GM12878 (cell line): ENCODE results near the gene SDHAF2. TPM values are rescaled to one million over a fixed set of nuclear protein-coding genes. Genes with fewer than 3 reads are reported as not detected.

Experiments
- ATAC-seq: fragments of 200-7000 bp; cut with Tn5 transposase; 3 replicates; pipeline ENCODE4 v1.9.1; 2020; ENCODE audit warnings: mild to moderate bottlenecking, moderate library complexity
- BruUV-seq: library from RNA; stranded (reverse); fragments of 400-500 nt; replicated peaks from 2 replicates; lab custom pipeline; 2021; lab: Mats Ljungman, UMichigan
- CTCF ChIA-PET: fragments of 300-600 bp; sonication (Branson Sonifier 250); formaldehyde crosslinking; extraction: SDS; loops from one replicate; lab custom pipeline; 2021; ENCODE audit warnings: inconsistent platforms; lab: Yijun Ruan, JAX
- POLR2A ChIA-PET: fragments of 350-600 bp; formaldehyde crosslinking; extraction: SDS; loops from one replicate; lab custom pipeline; 2021; ENCODE audit warnings: inconsistent platforms; lab: Charles Lee
- RAD21 ChIA-PET: fragments of 300-600 bp; sonication (Branson Sonifier 250); formaldehyde crosslinking; loops from one replicate; lab custom pipeline; 2023; ENCODE audit warnings: antibody characterized with exemption; ENCODE audit not compliant: unreplicated experiment; lab: Charles Lee
- SMC1A ChIA-PET: fragments of 300-600 bp; sonication (Branson Sonifier 250); formaldehyde crosslinking; loops from one replicate; lab custom pipeline; 2023; ENCODE audit not compliant: unreplicated experiment, uncharacterized antibody; lab: Charles Lee
- DNase-seq: peaks from one replicate; pipeline ENCODE4 v3.0.0-alpha.2; 2011; ENCODE audit warnings: low read depth, low spot score
- FAIRE-seq: peaks from 3 replicates; lab custom pipeline; 2011; peaks lifted over from hg19 to GRCh38; lab: Jason Lieb, UNC
- H2AFZ ChIP-seq: 2 replicates; pipeline ENCODE4 v1.6.0; 2011; ENCODE audit warnings: low read depth, low read length, control low read depth; ENCODE audit not compliant: control insufficient read depth
- H3K27ac ChIP-seq: 2 replicates; pipeline ENCODE4 v1.5.1; 2011; ENCODE audit warnings: control low read depth; ENCODE audit not compliant: control insufficient read depth, insufficient read depth
- H3K27me3 ChIP-seq, 2 experiments: replicated peaks in 1 of 2; 2 replicates each; pipeline versions ENCODE4 v1.6.0 to v1.6.1; 2011; ENCODE audit warnings: low read length in 1 of 2; ENCODE audit not compliant: control insufficient read depth in 2 of 2, insufficient read depth in 2 of 2
- H3K36me3 ChIP-seq, 2 experiments: 2 replicates each; pipeline ENCODE4 v1.5.1; 2011; ENCODE audit warnings: low read length in 1 of 2; ENCODE audit not compliant: control insufficient read depth in 2 of 2, insufficient read depth in 2 of 2
- H3K4me1 ChIP-seq: 2 replicates; pipeline ENCODE4 v1.6.1; 2011; ENCODE audit warnings: mild to moderate bottlenecking, low read length, moderate library complexity, mixed read lengths; ENCODE audit not compliant: control insufficient read depth, insufficient read depth
- H3K4me2 ChIP-seq: 2 replicates; pipeline ENCODE4 v1.6.0; 2011; ENCODE audit warnings: control low read depth; ENCODE audit not compliant: control insufficient read depth, insufficient read depth
- H3K4me3 ChIP-seq: fragments of 200-600 bp; sonication (generic); 2 replicates; pipeline ENCODE4 v1.5.1; 2016
- H3K79me2 ChIP-seq: 2 replicates; pipeline ENCODE4 v1.6.0; 2011; ENCODE audit warnings: low read length; ENCODE audit not compliant: control insufficient read depth, insufficient read depth
- H3K9ac ChIP-seq: 2 replicates; pipeline ENCODE4 v1.8.0; 2011; ENCODE audit warnings: low read length, control low read depth, mixed read lengths; ENCODE audit not compliant: control insufficient read depth, insufficient read depth
- H3K9me3 ChIP-seq: replicated peaks from 3 replicates; pipeline ENCODE4 v1.5.1; 2011; ENCODE audit warnings: mild to moderate bottlenecking, low read length; ENCODE audit not compliant: control insufficient read depth, insufficient read depth
- H4K20me1 ChIP-seq: 2 replicates; pipeline ENCODE4 v1.6.0; 2011; ENCODE audit not compliant: control insufficient read depth, insufficient read depth
- ASH2L ChIP-seq: fragments of 300-600, 200-600 bp; sonication (generic); IDR thresholded peaks from 2 replicates; pipeline ENCODE4 v1.6.1; 2017; ENCODE audit warnings: low read depth, mild to moderate bottlenecking, borderline replicate concordance
- CBX5 ChIP-seq: sonication (generic); IDR thresholded peaks from 2 replicates; pipeline ENCODE4 v1.6.1; 2016; ENCODE audit warnings: low read depth, moderate library complexity, mild to moderate bottlenecking, inconsistent platforms
- CREM ChIP-seq: IDR thresholded peaks from 2 replicates; pipeline ENCODE4 v1.6.1; 2014; ENCODE audit warnings: antibody characterized with exemption, low read depth
- GABPA ChIP-seq: IDR thresholded peaks from 2 replicates; pipeline ENCODE4 v1.6.1; 2014; ENCODE audit warnings: antibody characterized with exemption, low read depth, mild to moderate bottlenecking, inconsistent platforms
- HCFC1 ChIP-seq: fragments of 150-350 bp; IDR thresholded peaks from 2 replicates; pipeline ENCODE4 v1.6.1; 2014; ENCODE audit warnings: low read length
- IRF4 ChIP-seq: IDR thresholded peaks from 2 replicates; pipeline ENCODE4 v1.6.1; 2011; ENCODE audit warnings: low read depth, low read length
- KAT2A ChIP-seq: conservative IDR thresholded peaks from 2 replicates; pipeline ENCODE4 v1.6.1; 2011; ENCODE audit warnings: low read depth, low read length; ENCODE audit not compliant: control insufficient read depth
- KLF5 ChIP-seq: fragments of 450-650 bp; IDR thresholded peaks from 2 replicates; pipeline ENCODE4 v1.6.1; 2014; ENCODE audit warnings: mild to moderate bottlenecking; ENCODE audit not compliant: partially characterized antibody
- MYB ChIP-seq: fragments of 150-350 bp; IDR thresholded peaks from 2 replicates; pipeline ENCODE4 v1.6.1; 2014; ENCODE audit warnings: mild to moderate bottlenecking, low read depth, low read length, borderline replicate concordance
- RAD21 ChIP-seq: IDR thresholded peaks from 2 replicates; pipeline ENCODE4 v1.6.1; 2011; ENCODE audit warnings: mild to moderate bottlenecking, low read depth, low read length, moderate library complexity; ENCODE audit not compliant: insufficient read depth
- SIN3A ChIP-seq: IDR thresholded peaks from 2 replicates; pipeline ENCODE4 v1.6.1; 2012; ENCODE audit warnings: low read depth, low read length, improper control_type of control experiment
- SMARCA5 ChIP-seq: fragments of 450-650 bp; IDR thresholded peaks from 2 replicates; pipeline ENCODE4 v1.6.1; 2017; ENCODE audit warnings: mild to moderate bottlenecking
- SREBF1 ChIP-seq: IDR thresholded peaks from 2 replicates; pipeline ENCODE4 v1.6.1; 2012; ENCODE audit warnings: mild to moderate bottlenecking, low read length
- SREBF2 ChIP-seq: IDR thresholded peaks from 2 replicates; pipeline ENCODE4 v1.6.1; 2012; ENCODE audit warnings: mild to moderate bottlenecking, low read length
- WGBS: methylation state at CpG from one replicate; pipeline ENCODE4 v1.1.6; 2016; ENCODE audit warnings: low lambda C conversion rate; ENCODE audit not compliant: insufficient replicate concordance, insufficient coverage; ENCODE audit errors: missing lambda C conversion rate; 5-methylcytosine and 5-hydroxymethylcytosine counted together
- in situ Hi-C: fragments of 300-500 bp; cut with MboI; formaldehyde crosslinking; loops from 9 replicates; pipeline ENCODE4 v1.14.3; 2018; ENCODE audit warnings: mixed read lengths
- intact Hi-C: fragments of 100-400 bp; cut with micrococcal nuclease; formaldehyde crosslinking; loops from one replicate; pipeline ENCODE4 v1.14.2; 2022; ENCODE audit not compliant: unreplicated experiment
- polyA plus RNA-seq, 11 experiments: library from polyadenylated mRNA; depleted of rRNA in 4 of 11; unstranded in 6 of 11; stranded (reverse) in 5 of 11; fragments of >200 nt; fragmentation: Nextera tagmentation in 4 of 11; fragmentation: Illumina TruSeq in 1 of 11; extraction: Ambion mirVana in 4 of 11; extraction: Trizol in 1 of 11; gene quantifications; 1 replicate in 1 of 11; 2 replicates in 10 of 11; pipeline versions ENCODE4 v1.2.1 to v1.2.3, GENCODE V29; 2011 to 2016; ENCODE audit warnings: inconsistent platforms in 2 of 11, missing spikeins in 2 of 11, low read depth in 1 of 11
- total RNA-seq, 4 experiments: library from RNA; depleted of rRNA in 3 of 4; stranded (reverse); fragments of >200 nt in 3 of 4; fragmentation: Illumina TruSeq in 1 of 4; extraction: Trizol in 1 of 4; gene quantifications; 2 replicates each; pipeline versions ENCODE4 v1.2.1 to v1.2.3, GENCODE V29; 2013 to 2021
- TF ChIP-seq, protein P1 (sequence below): fragments of 450-650 bp; IDR thresholded peaks from 2 replicates; pipeline ENCODE4 v1.6.1; 2017; ENCODE audit warnings: mild to moderate bottlenecking, low read depth, inconsistent platforms; ENCODE audit not compliant: poor library complexity, severe bottlenecking
- TF ChIP-seq, protein P2 (sequence below): fragments of 450-650 bp; IDR thresholded peaks from 2 replicates; pipeline ENCODE4 v1.6.1; 2017; ENCODE audit warnings: antibody characterized with exemption, mild to moderate bottlenecking, moderate library complexity
- TF ChIP-seq, protein P3 (sequence below): IDR thresholded peaks from 2 replicates; pipeline ENCODE4 v1.6.1; 2012; ENCODE audit warnings: mild to moderate bottlenecking, low read depth, low read length

SDHAF2 gene
- total and polyA plus RNA-seq, 10 of the 15 experiments (the other 5 are each of a cell fraction or from before 2014, with no cell fraction given), result 30.6 to 160 (median 78.3) TPM

DNA sequence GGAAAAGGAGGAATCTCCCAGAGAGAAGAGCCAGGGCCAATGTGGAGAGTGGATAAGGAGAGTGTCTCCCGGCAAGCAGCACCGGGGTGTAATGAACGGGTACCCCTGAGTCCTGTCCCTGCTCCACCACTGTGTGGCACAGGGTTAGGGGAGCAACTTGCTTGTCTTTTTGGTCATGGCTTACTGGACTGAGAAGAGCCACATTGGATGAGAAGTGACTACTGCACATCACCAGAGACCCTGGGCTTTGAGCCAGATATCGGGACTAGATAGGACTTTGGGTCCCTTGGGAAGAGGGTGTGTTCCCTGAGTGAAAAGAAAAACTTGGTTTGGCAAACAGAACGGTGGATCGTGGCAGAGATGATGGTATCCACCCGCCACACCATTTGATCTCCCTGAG is 24.6 kb downstream of the SDHAF2 start (continued):
- TF ChIP-seq, protein P1, sequence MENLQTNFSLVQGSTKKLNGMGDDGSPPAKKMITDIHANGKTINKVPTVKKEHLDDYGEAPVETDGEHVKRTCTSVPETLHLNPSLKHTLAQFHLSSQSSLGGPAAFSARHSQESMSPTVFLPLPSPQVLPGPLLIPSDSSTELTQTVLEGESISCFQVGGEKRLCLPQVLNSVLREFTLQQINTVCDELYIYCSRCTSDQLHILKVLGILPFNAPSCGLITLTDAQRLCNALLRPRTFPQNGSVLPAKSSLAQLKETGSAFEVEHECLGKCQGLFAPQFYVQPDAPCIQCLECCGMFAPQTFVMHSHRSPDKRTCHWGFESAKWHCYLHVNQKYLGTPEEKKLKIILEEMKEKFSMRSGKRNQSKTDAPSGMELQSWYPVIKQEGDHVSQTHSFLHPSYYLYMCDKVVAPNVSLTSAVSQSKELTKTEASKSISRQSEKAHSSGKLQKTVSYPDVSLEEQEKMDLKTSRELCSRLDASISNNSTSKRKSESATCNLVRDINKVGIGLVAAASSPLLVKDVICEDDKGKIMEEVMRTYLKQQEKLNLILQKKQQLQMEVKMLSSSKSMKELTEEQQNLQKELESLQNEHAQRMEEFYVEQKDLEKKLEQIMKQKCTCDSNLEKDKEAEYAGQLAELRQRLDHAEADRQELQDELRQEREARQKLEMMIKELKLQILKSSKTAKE, result no peak
- TF ChIP-seq KLF5 (no peak), IRF4 (no peak), HCFC1 (no peak), CREM (no peak), ASH2L (no peak), RAD21 (no peak), KAT2A (no peak), SIN3A (no peak)

DNA sequence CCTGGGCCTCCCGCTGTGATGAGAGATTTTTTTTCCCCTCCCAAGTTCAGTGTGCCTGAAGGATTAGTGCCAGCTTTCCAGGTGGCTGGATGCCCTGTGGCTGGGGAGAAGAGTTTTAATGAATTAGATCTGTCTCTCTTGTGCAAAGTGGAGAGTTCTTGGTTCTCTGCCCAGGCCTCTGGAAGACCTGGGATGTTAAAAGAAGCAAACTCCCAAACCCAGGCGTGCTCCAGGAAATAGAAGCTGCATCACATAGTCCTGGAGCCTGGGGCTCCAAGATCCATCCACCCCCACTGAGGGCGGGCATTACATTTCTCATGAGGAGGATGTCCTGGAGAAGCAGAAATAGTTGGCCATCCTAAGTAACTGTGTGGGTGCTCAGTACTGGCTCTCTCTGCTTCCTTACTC is 30.6 kb downstream of the SDHAF2 start:
- no peak for DNase-seq
- H3K36me3 ChIP-seq, result no peaks in the 10 kb centered on the region
- RAD21 ChIA-PET, result no interaction called here
- in situ Hi-C loops (no loop called here), intact Hi-C loops (no loop called here)
- ATAC-seq, result no peak
- POLR2A ChIA-PET, result no interaction called here
- WGBS, result 90% methylated on average over 3 of the region's 3 CpGs
- SMC1A ChIA-PET, result no interaction called here
- H3K4me2 ChIP-seq, result no peak overlapping the region
- FAIRE-seq, result no peak
- no peak overlapping the region for H2AFZ ChIP-seq
- BruUV-seq, result no TSS peak
- 0 out of 2 replicates have a peak, but pooled peaks cover 2% of the 10 kb centered on the region for H4K20me1 ChIP-seq
- no peak overlapping the region for H3K9ac ChIP-seq
- CTCF ChIA-PET, result interaction anchor here (4.4 kb wide), 1 partner anchor 13 kb away, joined by 32 read pairs; no protein-coding TSS in a partner anchor
- no peaks in the 10 kb centered on the region for H3K79me2 ChIP-seq
- no peaks in the 10 kb centered on the region for H3K27me3 ChIP-seq
- H3K4me3 ChIP-seq, result no peak overlapping the region
- no peak overlapping the region for H3K27ac ChIP-seq
- TF ChIP-seq CBX5 (no peak), SREBF2 (no peak), SREBF1 (no peak), MYB (no peak), SMARCA5 (no peak), GABPA (no peak)
- TF ChIP-seq, protein P2, sequence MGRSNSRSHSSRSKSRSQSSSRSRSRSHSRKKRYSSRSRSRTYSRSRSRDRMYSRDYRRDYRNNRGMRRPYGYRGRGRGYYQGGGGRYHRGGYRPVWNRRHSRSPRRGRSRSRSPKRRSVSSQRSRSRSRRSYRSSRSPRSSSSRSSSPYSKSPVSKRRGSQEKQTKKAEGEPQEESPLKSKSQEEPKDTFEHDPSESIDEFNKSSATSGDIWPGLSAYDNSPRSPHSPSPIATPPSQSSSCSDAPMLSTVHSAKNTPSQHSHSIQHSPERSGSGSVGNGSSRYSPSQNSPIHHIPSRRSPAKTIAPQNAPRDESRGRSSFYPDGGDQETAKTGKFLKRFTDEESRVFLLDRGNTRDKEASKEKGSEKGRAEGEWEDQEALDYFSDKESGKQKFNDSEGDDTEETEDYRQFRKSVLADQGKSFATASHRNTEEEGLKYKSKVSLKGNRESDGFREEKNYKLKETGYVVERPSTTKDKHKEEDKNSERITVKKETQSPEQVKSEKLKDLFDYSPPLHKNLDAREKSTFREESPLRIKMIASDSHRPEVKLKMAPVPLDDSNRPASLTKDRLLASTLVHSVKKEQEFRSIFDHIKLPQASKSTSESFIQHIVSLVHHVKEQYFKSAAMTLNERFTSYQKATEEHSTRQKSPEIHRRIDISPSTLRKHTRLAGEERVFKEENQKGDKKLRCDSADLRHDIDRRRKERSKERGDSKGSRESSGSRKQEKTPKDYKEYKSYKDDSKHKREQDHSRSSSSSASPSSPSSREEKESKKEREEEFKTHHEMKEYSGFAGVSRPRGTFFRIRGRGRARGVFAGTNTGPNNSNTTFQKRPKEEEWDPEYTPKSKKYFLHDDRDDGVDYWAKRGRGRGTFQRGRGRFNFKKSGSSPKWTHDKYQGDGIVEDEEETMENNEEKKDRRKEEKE, result no peak
- TF ChIP-seq, protein P3, sequence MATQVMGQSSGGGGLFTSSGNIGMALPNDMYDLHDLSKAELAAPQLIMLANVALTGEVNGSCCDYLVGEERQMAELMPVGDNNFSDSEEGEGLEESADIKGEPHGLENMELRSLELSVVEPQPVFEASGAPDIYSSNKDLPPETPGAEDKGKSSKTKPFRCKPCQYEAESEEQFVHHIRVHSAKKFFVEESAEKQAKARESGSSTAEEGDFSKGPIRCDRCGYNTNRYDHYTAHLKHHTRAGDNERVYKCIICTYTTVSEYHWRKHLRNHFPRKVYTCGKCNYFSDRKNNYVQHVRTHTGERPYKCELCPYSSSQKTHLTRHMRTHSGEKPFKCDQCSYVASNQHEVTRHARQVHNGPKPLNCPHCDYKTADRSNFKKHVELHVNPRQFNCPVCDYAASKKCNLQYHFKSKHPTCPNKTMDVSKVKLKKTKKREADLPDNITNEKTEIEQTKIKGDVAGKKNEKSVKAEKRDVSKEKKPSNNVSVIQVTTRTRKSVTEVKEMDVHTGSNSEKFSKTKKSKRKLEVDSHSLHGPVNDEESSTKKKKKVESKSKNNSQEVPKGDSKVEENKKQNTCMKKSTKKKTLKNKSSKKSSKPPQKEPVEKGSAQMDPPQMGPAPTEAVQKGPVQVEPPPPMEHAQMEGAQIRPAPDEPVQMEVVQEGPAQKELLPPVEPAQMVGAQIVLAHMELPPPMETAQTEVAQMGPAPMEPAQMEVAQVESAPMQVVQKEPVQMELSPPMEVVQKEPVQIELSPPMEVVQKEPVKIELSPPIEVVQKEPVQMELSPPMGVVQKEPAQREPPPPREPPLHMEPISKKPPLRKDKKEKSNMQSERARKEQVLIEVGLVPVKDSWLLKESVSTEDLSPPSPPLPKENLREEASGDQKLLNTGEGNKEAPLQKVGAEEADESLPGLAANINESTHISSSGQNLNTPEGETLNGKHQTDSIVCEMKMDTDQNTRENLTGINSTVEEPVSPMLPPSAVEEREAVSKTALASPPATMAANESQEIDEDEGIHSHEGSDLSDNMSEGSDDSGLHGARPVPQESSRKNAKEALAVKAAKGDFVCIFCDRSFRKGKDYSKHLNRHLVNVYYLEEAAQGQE, result no peak
- no peaks in the 10 kb centered on the region for H3K9me3 ChIP-seq
- no peaks in the 10 kb centered on the region for H3K4me1 ChIP-seq
